HEK293 (cell line): ENCODE results near the gene C19orf12.

ENCODE experiments used
- CTCF ChIA-PET: fragments of 350-600 bp; formaldehyde crosslinking; extraction: SDS; loops from one replicate; lab custom pipeline; 2021; ENCODE audit warnings: antibody characterized with exemption; lab: Yijun Ruan, JAX
- POLR2A ChIA-PET: fragments of 300-600 bp; formaldehyde crosslinking; extraction: SDS; loops from one replicate; lab custom pipeline; 2020; ENCODE audit warnings: antibody characterized with exemption, inconsistent platforms; lab: Yijun Ruan, JAX
- H3K27ac ChIP-seq: fragments of 200-500 bp; sonication (Bioruptor generic); 2 replicates; pipeline ENCODE4 v1.5.1; 2014; ENCODE audit warnings: low read depth, low read length, control low read depth, inconsistent platforms; ENCODE audit errors: extremely low read depth
- H3K36me3 ChIP-seq, 2 experiments: fragments of 200-500 bp in 1 of 2; sonication (Bioruptor generic) in 1 of 2; 1 replicate in 1 of 2; 2 replicates in 1 of 2; pipeline ENCODE4 v1.5.1; 2014 to 2017; ENCODE audit warnings: inconsistent platforms in 2 of 2, low read length in 2 of 2; ENCODE audit not compliant: control insufficient read depth in 2 of 2, insufficient read depth in 1 of 2
- H3K4me1 ChIP-seq: fragments of 200-500 bp; sonication (Bioruptor generic); 2 replicates; pipeline ENCODE4 v1.5.1; 2014; ENCODE audit warnings: mild to moderate bottlenecking, low read length, inconsistent platforms; ENCODE audit not compliant: control insufficient read depth, insufficient read depth
- H3K4me3 ChIP-seq: 2 replicates; pipeline ENCODE4 v1.5.1; 2011; ENCODE audit warnings: low read depth, mild to moderate bottlenecking, control low read depth, low read length, moderate library complexity
- H3K9me3 ChIP-seq: fragments of 200-500 bp; sonication (Bioruptor generic); 2 replicates; pipeline ENCODE4 v1.5.1; 2014; ENCODE audit warnings: low read depth, low read length, inconsistent platforms; ENCODE audit not compliant: control insufficient read depth, insufficient read depth
- EGR2 ChIP-seq: fragments of 450-650 bp; formaldehyde crosslinking; IDR thresholded peaks from 2 replicates; pipeline ENCODE4 v1.5.1; 2016; ENCODE audit warnings: low read depth, missing biosample characterization, missing genetic modification characterization
- FEZF1 ChIP-seq: fragments of 450-650 bp; formaldehyde crosslinking; IDR thresholded peaks from 2 replicates; pipeline ENCODE4 v1.5.1; 2016; ENCODE audit warnings: missing biosample characterization, missing genetic modification characterization
- KLF1 ChIP-seq: fragments of 450-650 bp; formaldehyde crosslinking; IDR thresholded peaks from 2 replicates; pipeline ENCODE4 v1.5.1; 2016; ENCODE audit warnings: missing biosample characterization, missing genetic modification characterization
- KLF7 ChIP-seq: fragments of 450-650 bp; formaldehyde crosslinking; IDR thresholded peaks from 2 replicates; pipeline ENCODE4 v1.5.1; 2016; ENCODE audit warnings: missing biosample characterization, missing genetic modification characterization, borderline replicate concordance
- TRIM28 ChIP-seq: IDR thresholded peaks from 2 replicates; pipeline ENCODE4 v1.6.1; 2011; ENCODE audit warnings: low read length, control low read depth, borderline replicate concordance
- WT1 ChIP-seq: fragments of 450-650 bp; formaldehyde crosslinking; IDR thresholded peaks from 2 replicates; pipeline ENCODE4 v1.5.1; 2016; ENCODE audit warnings: missing biosample characterization, missing genetic modification characterization
- ZBTB20 ChIP-seq: fragments of 450-650 bp; formaldehyde crosslinking; IDR thresholded peaks from 2 replicates; pipeline ENCODE4 v1.5.1; 2016; ENCODE audit warnings: missing biosample characterization, missing genetic modification characterization
- ZFHX2 ChIP-seq: fragments of 450-650 bp; formaldehyde crosslinking; conservative IDR thresholded peaks from 2 replicates; pipeline ENCODE4 v1.5.1; 2016; ENCODE audit warnings: missing biosample characterization, missing genetic modification characterization
- ZNF148 ChIP-seq: fragments of 450-650 bp; formaldehyde crosslinking; IDR thresholded peaks from 2 replicates; pipeline ENCODE4 v1.5.0; 2017; ENCODE audit warnings: missing biosample characterization, missing genetic modification characterization, borderline replicate concordance
- ZNF155 ChIP-seq: fragments of 450-650 bp; formaldehyde crosslinking; IDR thresholded peaks from 2 replicates; pipeline ENCODE4 v1.5.1; 2016; ENCODE audit warnings: missing biosample characterization, missing genetic modification characterization
- ZNF175 ChIP-seq: fragments of 450-650 bp; formaldehyde crosslinking; IDR thresholded peaks from 2 replicates; pipeline ENCODE4 v1.5.1; 2016; ENCODE audit warnings: missing biosample characterization, missing genetic modification characterization
- ZNF18 ChIP-seq: fragments of 450-650 bp; formaldehyde crosslinking; IDR thresholded peaks from 2 replicates; pipeline ENCODE4 v1.5.1; 2016; ENCODE audit warnings: missing biosample characterization, missing genetic modification characterization
- ZNF211 ChIP-seq: fragments of 450-650 bp; formaldehyde crosslinking; IDR thresholded peaks from 2 replicates; pipeline ENCODE4 v1.5.1; 2016; ENCODE audit warnings: low read depth, missing biosample characterization, missing genetic modification characterization
- ZNF221 ChIP-seq: fragments of 450-650 bp; formaldehyde crosslinking; IDR thresholded peaks from 2 replicates; pipeline ENCODE4 v1.5.1; 2017; ENCODE audit warnings: missing biosample characterization, missing genetic modification characterization, borderline replicate concordance
- ZNF335 ChIP-seq: fragments of 450-650 bp; formaldehyde crosslinking; conservative IDR thresholded peaks from 2 replicates; pipeline ENCODE4 v1.5.1; 2016; ENCODE audit warnings: missing biosample characterization, missing genetic modification characterization
- ZNF350 ChIP-seq: fragments of 450-650 bp; formaldehyde crosslinking; IDR thresholded peaks from 2 replicates; pipeline ENCODE4 v1.5.0; 2017; ENCODE audit warnings: missing biosample characterization, mild to moderate bottlenecking, missing genetic modification characterization
- ZNF560 ChIP-seq: fragments of 450-650 bp; formaldehyde crosslinking; IDR thresholded peaks from 2 replicates; pipeline ENCODE4 v1.5.1; 2017; ENCODE audit warnings: missing biosample characterization, missing genetic modification characterization, borderline replicate concordance
- ZNF561 ChIP-seq: fragments of 450-650 bp; IDR thresholded peaks from 2 replicates; pipeline ENCODE4 v1.5.1; 2018; ENCODE audit warnings: missing biosample characterization, missing genetic modification characterization, borderline replicate concordance
- ZNF596 ChIP-seq: fragments of 450-650 bp; IDR thresholded peaks from 2 replicates; pipeline ENCODE4 v1.5.0; 2018; ENCODE audit warnings: missing biosample characterization, mild to moderate bottlenecking, missing genetic modification characterization, moderate library complexity
- ZNF621 ChIP-seq: fragments of 450-650 bp; formaldehyde crosslinking; IDR thresholded peaks from 2 replicates; pipeline ENCODE4 v1.5.1; 2017; ENCODE audit warnings: missing biosample characterization, missing genetic modification characterization
- ZNF664 ChIP-seq: fragments of 450-650 bp; formaldehyde crosslinking; IDR thresholded peaks from 2 replicates; pipeline ENCODE4 v1.5.1; 2016; ENCODE audit warnings: missing biosample characterization, missing genetic modification characterization
- ZNF76 ChIP-seq: fragments of 450-650 bp; formaldehyde crosslinking; IDR thresholded peaks from 2 replicates; pipeline ENCODE4; 2016; ENCODE audit warnings: low read depth, missing biosample characterization, missing genetic modification characterization, borderline replicate concordance
- ZXDB ChIP-seq: fragments of 450-650 bp; formaldehyde crosslinking; IDR thresholded peaks from 2 replicates; pipeline ENCODE4 v1.5.1; 2016; ENCODE audit warnings: missing biosample characterization, missing genetic modification characterization
- TF ChIP-seq, protein P1 (sequence below): fragments of 450-650 bp; formaldehyde crosslinking; conservative IDR thresholded peaks from 2 replicates; pipeline ENCODE4 v1.5.1; 2016; ENCODE audit warnings: low read depth, missing biosample characterization, missing genetic modification characterization
- TF ChIP-seq, protein P2 (sequence below): fragments of 450-650 bp; formaldehyde crosslinking; IDR thresholded peaks from 2 replicates; pipeline ENCODE4 v1.5.1; 2017; ENCODE audit warnings: missing biosample characterization, missing genetic modification characterization
- TF ChIP-seq, protein P3 (sequence below): fragments of 450-650 bp; formaldehyde crosslinking; IDR thresholded peaks from 2 replicates; pipeline ENCODE4 v1.5.1; 2017; ENCODE audit warnings: missing biosample characterization, missing genetic modification characterization

C19orf12 gene

GRCh38 chr19:29662278-29662603 lies 52.8 kb downstream of the C19orf12 start (continued):
- TF ChIP-seq, protein P1, sequence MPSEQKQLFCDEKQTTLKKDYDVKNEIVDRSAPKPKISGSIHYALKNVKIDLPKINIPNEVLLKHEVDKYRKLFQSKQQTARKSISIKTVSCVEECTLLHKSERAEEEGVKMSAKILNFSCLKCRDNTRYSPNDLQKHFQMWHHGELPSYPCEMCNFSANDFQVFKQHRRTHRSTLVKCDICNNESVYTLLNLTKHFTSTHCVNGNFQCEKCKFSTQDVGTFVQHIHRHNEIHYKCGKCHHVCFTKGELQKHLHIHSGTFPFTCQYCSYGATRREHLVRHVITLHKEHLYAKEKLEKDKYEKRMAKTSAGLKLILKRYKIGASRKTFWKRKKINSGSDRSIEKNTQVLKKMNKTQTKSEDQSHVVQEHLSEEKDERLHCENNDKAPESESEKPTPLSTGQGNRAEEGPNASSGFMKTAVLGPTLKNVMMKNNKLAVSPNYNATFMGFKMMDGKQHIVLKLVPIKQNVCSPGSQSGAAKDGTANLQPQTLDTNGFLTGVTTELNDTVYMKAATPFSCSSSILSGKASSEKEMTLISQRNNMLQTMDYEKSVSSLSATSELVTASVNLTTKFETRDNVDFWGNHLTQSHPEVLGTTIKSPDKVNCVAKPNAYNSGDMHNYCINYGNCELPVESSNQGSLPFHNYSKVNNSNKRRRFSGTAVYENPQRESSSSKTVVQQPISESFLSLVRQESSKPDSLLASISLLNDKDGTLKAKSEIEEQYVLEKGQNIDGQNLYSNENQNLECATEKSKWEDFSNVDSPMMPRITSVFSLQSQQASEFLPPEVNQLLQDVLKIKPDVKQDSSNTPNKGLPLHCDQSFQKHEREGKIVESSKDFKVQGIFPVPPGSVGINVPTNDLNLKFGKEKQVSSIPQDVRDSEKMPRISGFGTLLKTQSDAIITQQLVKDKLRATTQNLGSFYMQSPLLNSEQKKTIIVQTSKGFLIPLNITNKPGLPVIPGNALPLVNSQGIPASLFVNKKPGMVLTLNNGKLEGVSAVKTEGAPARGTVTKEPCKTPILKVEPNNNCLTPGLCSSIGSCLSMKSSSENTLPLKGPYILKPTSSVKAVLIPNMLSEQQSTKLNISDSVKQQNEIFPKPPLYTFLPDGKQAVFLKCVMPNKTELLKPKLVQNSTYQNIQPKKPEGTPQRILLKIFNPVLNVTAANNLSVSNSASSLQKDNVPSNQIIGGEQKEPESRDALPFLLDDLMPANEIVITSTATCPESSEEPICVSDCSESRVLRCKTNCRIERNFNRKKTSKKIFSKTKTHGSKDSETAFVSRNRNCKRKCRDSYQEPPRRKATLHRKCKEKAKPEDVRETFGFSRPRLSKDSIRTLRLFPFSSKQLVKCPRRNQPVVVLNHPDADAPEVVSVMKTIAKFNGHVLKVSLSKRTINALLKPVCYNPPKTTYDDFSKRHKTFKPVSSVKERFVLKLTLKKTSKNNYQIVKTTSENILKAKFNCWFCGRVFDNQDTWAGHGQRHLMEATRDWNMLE (tag by site-specific recombination) = peak; percentile 31
- TF ChIP-seq ZNF211 (tag by site-specific recombination) = no peak
- TF ChIP-seq ZNF350 = no peak
- peak; percentile 92 for TF ChIP-seq FEZF1
- no peak for TF ChIP-seq ZNF560 (tag by site-specific recombination)
- TF ChIP-seq TRIM28 = 0 out of 2 replicates have a peak, but pooled peaks have one; percentile 3
- TF ChIP-seq, protein P2, sequence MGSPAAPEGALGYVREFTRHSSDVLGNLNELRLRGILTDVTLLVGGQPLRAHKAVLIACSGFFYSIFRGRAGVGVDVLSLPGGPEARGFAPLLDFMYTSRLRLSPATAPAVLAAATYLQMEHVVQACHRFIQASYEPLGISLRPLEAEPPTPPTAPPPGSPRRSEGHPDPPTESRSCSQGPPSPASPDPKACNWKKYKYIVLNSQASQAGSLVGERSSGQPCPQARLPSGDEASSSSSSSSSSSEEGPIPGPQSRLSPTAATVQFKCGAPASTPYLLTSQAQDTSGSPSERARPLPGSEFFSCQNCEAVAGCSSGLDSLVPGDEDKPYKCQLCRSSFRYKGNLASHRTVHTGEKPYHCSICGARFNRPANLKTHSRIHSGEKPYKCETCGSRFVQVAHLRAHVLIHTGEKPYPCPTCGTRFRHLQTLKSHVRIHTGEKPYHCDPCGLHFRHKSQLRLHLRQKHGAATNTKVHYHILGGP (tag by site-specific recombination) = no peak

GRCh38 chr19:29660835-29661234 lies 54.2 kb downstream of the C19orf12 start:
- Histone ChIP-seq H3K36me3 (no peaks in the 10 kb centered on the region), H3K4me3 (no peak overlapping the region), H3K9me3 (no peaks in the 10 kb centered on the region), H3K4me1 (peaks cover 30% of the 10 kb centered on the region), H3K27ac (peak overlapping the region; percentile 11; the same call in 1 of the 2 replicates)
- CTCF ChIA-PET = interaction anchor here (0.6 to 11.0 kb wide), 6 partner anchors 11 to 58 kb away, joined by 3 to 105 read pairs (median 10); partner anchors contain the start of gene POP4
- POLR2A ChIA-PET = interaction anchor here (1.4 to 1.9 kb wide), 2 partner anchors 55 to 56 kb away, joined by 4 read pairs; partner anchors contain the start of gene POP4
- TF ChIP-seq ZNF148 (tag by site-specific recombination) = peak; percentile 58; the same call in 1 of the 2 replicates
- TF ChIP-seq ZNF76 (tag by site-specific recombination) = no peak
- TF ChIP-seq ZNF596 (tag by site-specific recombination) = no peak
- TF ChIP-seq ZXDB (tag by site-specific recombination) = peak; percentile 33; the same call in 1 of the 2 replicates
- TF ChIP-seq EGR2 = peak; percentile 93
- TF ChIP-seq ZNF621 (tag by site-specific recombination) = no peak
- no peak for TF ChIP-seq ZNF221 (tag by site-specific recombination)
- no peak for TF ChIP-seq WT1 (tag by site-specific recombination)
- TF ChIP-seq, protein P3, sequence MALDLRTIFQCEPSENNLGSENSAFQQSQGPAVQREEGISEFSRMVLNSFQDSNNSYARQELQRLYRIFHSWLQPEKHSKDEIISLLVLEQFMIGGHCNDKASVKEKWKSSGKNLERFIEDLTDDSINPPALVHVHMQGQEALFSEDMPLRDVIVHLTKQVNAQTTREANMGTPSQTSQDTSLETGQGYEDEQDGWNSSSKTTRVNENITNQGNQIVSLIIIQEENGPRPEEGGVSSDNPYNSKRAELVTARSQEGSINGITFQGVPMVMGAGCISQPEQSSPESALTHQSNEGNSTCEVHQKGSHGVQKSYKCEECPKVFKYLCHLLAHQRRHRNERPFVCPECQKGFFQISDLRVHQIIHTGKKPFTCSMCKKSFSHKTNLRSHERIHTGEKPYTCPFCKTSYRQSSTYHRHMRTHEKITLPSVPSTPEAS = peak; percentile 88
- no peak for TF ChIP-seq ZNF335 (tag by site-specific recombination)
- peak; percentile 60; the same call in 1 of the 2 replicates for TF ChIP-seq KLF7
- no peak for TF ChIP-seq ZNF664 (tag by site-specific recombination)
- peak; percentile 92 for TF ChIP-seq ZFHX2
- TF ChIP-seq ZNF155 (tag by site-specific recombination) = no peak
- peak; percentile 21; the same call in 1 of the 2 replicates for TF ChIP-seq ZNF18
- TF ChIP-seq ZBTB20 (tag by site-specific recombination) = peak; percentile 13; the same call in 1 of the 2 replicates
- TF ChIP-seq KLF1 = peak; percentile 53; the same call in 1 of the 2 replicates
- no peak for TF ChIP-seq ZNF175 (tag by site-specific recombination)
- no peak for TF ChIP-seq ZNF561
